Inflammatory macrophage treated with lipopolysaccharide for 1 hour (primary cell): ENCODE results near the gene RMDN3.
A peak's percentile ranks its signal among the peaks of the same experiment; 100 is the strongest.

Experiments used
- DNase-seq, 2 donors: peaks; one replicate each; pipeline ENCODE4 v3.0.0-alpha.2; 2020 to 2022

The RMDN3 gene

GRCh38 chr15:40747685-40748631, 7.1 kb downstream of the RMDN3 start:
- DNase-seq, result peak; percentile 18 to 73

- peak; percentile 61 to 66 for DNase-seq
Measured at GRCh38 chr15:40746916-40747418, 8.1 kb downstream of the RMDN3 start.

- DNase-seq, result no peak
Measured at GRCh38 chr15:40744815-40745152, 10.3 kb downstream of the RMDN3 start.

GRCh38 chr15:40743921-40744814, 10.9 kb downstream of the RMDN3 start:
- peak; percentile 95 to 98 for DNase-seq

DNA sequence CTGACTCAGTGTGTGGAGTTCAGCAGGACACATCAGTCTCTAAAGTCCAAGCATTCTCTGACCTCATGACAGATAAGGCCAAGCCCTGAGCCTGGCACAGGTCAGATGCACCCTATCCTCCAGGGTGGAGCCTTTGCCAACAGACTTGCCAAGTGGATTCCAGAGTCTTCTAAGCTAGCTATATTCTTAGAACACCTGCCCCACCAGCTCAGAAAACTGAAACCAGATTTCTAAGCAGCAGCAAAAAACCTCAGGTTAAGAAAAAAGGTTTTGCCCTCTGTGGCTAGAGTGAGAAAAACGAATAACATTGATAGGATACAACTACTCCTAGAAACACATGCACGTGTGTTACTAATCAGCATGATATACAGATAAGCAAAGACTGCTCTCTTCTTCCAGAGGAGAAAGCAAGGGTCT, 11.6 kb downstream of the RMDN3 start:
- no peak for DNase-seq

- no peak for DNase-seq
Measured at GRCh38 chr15:40739854-40740253, 15.2 kb downstream of the RMDN3 start.

DNA sequence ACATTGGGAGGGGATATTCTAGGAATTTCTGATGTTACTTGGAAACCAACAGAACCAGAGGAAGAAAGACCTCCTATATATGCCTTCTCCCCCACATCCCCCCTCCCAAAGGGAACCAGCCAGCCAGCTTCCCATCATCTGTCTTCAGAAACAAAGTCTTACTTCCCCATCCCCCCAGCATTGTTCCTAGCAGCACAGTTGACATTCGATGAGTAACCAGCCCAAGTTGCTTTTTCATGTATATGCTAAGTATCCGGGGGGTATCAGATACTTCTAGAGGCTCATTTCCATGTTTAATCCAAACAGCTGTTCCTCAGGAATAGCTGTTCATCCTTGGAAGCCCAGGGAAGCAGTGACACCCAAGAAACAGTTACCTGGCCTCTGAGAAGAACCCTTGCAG, 16.0 kb downstream of the RMDN3 start:
- DNase-seq, result no peak

- DNase-seq, result no peak
Measured at GRCh38 chr15:40737048-40737447, 18.0 kb downstream of the RMDN3 start.

DNA sequence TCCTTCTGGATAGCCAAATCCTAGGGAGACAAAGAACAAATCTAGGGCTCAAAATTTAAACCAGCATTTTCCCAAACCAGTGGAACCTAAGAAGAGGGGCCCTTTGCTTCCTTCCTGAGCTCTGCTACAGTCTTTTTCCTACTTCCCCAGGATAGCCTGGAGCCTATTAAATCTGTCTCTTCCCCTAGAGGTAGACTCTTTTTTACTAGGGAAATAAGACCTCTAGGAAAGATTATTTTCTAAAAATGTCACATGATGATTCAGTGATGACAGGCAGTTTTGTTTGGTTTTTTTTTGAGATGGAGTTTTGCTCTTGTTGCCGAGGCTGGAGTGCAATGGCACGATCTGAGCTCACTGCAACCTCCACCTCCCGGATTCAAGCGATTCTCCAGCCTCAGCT, 18.5 kb downstream of the RMDN3 start:
- no peak for DNase-seq

GRCh38 chr15:40731034-40731433, 24.0 kb downstream of the RMDN3 start:
- DNase-seq, result no peak

- DNase-seq, result no peak
Measured at GRCh38 chr15:40723919-40724318, 31.1 kb downstream of the RMDN3 start.

DNA sequence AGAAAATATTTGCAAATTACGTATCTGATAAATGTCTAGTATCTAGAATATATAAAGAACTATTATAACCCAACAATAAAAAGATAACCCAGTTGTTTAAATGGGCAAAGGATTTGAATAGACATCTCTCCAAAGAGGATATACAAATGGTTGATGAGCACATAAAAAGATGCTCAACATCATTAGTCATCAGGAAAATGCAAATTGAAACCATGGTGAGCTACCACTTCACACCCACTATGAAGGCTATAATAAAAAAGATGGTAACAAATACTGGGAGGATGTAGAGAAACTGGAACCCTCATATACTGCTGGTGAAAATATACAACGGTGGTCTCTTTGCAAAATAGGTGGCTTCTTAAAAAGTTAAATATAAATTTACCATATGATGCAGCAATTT, 32.1 kb downstream of the RMDN3 start:
- DNase-seq, result peak in 1 of 2 donors; percentile 9

DNA sequence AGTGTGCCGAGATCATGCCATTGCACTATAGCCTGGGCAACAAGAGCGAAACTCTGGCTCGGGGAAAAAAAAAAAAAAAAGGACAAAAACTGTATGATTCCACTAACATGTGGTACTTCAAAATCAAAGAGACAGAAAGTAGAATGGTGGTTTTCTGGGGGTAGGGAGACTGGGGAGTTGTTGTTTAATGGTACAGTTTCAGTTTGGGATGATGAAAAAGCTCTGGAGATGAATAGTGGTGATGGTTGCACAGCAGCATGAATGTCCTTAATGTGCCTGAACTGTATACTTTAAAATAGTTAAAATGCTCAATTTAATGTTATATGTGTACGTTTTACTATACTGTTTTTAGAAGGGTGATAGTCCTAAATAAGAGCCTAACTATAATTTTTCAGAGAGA, 32.7 kb downstream of the RMDN3 start:
- DNase-seq, result no peak

DNA sequence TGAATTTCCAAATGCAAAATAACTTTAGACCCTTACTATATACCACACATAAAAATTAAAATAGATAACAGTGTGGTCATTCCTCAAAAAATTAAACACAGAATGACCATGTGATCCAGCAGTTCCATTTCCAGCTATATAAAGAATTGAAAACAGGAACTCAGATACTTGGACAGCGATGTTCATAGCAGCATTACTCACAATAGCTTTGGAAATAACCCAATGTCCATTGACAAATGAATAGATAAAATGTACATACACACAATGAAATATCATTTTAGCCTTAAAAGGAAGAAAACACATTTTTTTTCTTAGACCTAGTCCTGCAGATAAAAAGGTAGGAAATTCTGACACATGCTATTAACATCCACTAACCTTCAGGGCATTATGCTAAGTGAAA, 33.4 kb downstream of the RMDN3 start:
- peak; percentile 42 to 43 for DNase-seq

DNA sequence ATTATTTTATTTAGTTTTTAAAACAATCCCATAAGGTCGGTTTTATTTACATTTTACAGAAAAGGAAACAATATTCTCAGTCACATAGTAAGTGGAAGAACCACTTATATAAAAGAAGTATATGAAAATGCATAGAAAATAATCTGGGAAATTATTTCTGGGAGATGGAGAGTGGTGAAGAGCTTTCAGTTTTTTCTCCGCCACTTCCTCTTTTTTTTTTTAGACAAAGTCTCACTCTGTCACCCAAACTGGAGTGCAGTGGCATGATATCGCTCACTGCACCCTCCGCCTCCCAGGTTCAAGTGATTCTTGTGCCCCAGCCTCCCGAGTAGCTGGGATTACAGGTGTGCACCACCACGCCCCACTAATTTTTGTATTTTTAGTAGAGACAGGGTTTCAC, 38.9 kb downstream of the RMDN3 start:
- DNase-seq, result no peak

GRCh38 chr15:40714144-40714543, 40.9 kb downstream of the RMDN3 start:
- no peak for DNase-seq

DNA sequence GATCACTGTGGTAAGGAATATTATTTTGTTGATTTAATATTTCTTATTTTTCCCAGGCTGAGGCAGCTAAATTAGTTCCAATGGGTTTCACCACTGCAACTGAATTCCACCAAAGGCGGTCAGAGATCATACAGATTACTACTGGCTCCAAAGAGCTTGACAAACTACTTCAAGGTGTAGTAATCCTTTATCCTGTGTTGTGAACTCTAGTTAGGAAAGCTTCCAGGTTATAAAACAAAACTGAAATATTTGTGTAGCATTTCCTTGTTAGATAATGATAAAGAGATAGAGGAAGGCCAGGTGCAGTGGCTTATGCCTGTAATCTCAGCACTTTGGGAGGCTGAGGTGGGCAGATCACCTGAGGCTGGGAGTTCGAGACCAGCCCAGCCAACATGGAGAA, 48.9 kb downstream of the RMDN3 start:
- DNase-seq, result no peak

DNA sequence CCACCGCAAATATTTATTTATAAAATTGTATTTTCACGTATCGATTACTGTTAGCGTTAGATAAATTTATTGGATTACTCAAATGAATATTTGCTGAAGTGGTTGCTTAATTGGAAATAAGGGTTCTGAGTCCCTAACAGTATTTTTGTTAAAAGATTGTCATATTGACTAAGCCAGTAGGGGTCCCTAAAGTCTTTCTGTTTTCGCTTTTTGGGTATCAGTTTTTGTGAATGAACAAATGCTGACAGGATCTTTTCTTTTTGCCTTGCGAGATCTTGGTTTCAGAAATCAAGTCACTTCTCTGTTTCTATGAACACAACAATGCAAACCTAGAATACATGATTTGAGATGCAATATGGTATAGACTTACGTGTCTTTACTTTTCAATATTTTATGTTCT, 53.0 kb downstream of the RMDN3 start:
- peak; percentile 10 to 52 for DNase-seq

DNA sequence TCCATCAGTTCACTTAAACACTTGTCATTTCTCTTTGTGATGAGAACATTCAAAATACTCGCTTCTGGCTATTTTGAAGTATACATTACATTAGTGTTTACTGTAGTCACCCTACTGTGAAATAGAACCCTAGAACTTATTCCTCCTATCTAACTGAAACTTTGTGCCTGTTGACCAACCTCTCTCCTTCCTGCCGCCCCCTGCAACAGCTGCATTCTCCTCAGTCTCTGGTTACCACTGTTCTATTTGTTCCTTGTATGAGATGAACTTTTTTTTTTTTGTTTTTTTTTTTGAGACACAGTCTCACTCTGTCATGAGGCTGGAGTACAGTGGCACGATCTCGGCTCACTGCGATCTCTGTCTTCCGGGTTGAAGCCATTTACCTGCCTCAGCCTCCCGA, 57.1 kb downstream of the RMDN3 start:
- DNase-seq, result no peak

GRCh38 chr15:40696228-40696627, 58.8 kb downstream of the RMDN3 start:
- DNase-seq, result no peak

GRCh38 chr15:40695469-40695890, 59.6 kb downstream of the RMDN3 start:
- peak; percentile 9 to 22 for DNase-seq

GRCh38 chr15:40694688-40695468, 60.2 kb downstream of the RMDN3 start, which contains the start of gene RAD51:
Gene RAD51 (plus strand): TSS chr15:40695174. CDS start chr15:40698759, 3,585 bp downstream.
- DNase-seq, result peak; percentile 98 to 99
